Activated CD4-positive, alpha-beta T cell treated with anti-CD3 and anti-CD28 coated beads for 4 hours (primary cell): Measurements from ENCODE around the gene EHD3.

Experiments
- DNase-seq, 2 donors: peaks; one replicate each; pipeline ENCODE4 v3.0.0-alpha.2; 2020

The EHD3 gene

GRCh38 chr2:31294196-31294595 lies 60.2 kb downstream of the EHD3 start:
- DNase-seq = no peak

DNA sequence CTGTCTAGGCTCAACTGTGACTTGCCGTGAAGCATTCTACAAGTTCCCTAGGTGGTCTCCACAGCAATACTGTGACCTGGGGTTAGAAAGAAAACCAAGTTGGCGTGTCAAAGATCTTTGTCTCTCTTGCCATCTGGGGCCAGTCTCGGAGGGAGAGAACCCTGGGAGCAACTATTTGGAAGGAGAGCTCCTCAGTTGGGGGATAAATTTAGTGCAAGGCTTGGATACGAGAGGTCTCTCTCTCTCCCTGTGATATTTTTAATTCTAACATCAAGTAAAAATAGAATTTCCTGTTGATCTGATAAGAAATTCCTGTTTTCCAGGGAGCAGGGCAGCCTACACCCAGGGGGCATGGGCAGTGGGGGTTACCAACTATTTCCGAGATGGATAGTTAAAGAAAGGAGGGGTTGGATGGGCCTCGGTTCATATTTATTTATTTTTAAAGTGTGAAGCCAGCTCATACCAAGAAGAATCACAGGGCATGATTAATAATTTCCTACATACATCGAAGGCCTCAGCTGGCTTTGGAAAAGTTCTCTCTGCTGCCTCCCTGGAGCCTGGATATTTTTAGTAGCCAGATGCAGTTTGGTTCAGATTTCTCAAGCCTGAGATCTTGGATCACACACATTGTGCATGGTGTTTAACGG lies 62.8 kb downstream of the EHD3 start:
- no peak for DNase-seq

DNA sequence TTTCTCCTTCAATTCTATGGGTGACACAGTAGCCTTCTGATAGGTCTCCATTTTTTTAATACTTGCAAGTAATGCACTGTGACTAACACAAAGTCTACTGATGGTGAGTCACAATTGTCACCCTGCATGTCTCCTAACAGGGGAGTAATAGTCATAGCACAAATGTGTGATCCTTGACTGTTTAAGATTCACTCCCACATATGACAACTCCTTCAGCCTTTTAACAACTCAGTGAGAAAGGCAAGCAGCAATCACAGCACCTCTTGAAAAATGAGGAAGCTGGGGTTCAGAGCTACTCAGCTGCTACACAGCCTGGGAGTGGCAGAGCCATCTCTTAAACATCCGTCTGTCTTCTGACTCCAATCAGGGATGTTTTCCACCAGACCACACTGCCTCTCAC lies 63.8 kb downstream of the EHD3 start:
- DNase-seq = no peak

DNA sequence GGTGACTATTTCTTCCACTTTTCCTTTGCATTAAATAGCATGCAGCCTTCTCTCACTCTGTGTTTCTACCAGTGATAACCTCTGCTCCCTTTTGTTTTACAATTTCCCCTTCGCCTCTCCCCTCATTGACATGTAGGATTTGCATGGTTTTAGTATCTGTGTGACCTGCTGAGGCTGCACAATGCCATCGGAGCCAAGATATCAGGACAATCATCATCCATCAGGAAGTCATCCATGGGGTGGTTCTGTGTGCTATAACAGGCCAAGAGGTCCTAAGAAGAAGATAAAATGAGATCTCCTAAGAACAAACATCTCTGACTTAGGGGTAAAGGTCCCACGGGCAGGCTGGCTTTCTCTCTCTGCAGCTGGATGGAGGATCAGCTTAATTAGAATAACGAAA lies 65.6 kb downstream of the EHD3 start:
- DNase-seq = no peak

DNA sequence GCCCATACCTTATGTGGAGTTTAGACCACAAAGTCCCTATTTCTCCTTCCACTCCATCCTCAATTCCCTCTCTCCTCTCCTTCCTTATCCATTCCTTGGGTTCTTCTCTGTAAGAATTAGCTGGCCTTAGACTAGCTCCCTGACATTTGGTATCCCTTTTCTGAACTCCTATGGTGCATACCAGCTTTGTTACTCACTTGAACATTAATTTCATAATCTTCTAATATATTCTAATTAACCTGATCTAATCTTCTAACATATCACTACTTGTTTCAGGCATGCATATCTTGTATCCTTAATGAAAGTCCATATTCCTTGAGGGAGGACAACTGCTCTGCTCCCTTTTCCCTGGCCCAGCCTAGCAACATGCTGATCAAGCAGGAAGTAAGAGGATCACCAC lies 66.4 kb downstream of the EHD3 start:
- DNase-seq = no peak

- DNase-seq = no peak
Measured at GRCh38 chr2:31302940-31303563, 69.1 kb downstream of the EHD3 start.

DNA sequence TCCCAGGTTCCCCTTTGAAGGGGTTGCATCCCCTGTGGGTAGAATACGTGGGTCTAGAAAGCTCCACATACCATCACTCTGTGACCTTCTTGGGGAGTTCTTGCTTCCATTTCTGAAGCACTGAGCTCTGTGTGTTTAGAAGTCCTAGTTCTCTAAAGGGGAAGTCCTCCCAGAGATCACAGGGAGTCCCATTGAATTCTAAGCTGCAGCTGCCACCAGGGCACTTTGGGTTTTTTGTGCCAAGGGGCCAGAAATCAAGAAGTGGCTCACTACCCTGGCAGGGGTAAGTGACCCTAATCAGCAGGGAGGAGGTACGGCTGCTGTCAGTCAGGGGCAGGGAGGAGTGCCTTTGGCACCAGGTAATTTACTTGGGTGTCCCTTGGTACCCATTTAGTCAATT lies 70.9 kb downstream of the EHD3 start:
- no peak for DNase-seq

GRCh38 chr2:31312898-31313297 lies 78.9 kb downstream of the EHD3 start:
- DNase-seq = no peak

DNA sequence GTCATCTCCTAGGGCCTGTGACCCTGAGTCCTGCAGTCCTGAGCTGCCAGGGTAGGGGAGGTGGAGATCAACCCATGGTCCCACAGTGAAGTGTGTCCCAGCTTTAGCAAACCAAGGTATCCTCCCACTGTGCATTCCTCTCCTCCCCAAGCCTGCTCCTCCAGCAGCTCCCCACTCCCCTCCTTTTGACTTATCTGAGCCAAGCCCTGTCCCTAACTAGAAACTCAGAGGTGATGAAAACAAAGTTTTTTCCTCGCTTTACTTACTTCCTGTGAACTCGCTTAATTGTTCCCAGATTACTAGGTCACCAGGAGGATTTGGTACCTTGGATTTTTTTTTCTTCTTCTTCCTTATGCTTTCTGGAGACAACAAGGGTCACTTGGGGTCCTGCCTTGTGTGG lies 80.8 kb downstream of the EHD3 start:
- no peak for DNase-seq

DNA sequence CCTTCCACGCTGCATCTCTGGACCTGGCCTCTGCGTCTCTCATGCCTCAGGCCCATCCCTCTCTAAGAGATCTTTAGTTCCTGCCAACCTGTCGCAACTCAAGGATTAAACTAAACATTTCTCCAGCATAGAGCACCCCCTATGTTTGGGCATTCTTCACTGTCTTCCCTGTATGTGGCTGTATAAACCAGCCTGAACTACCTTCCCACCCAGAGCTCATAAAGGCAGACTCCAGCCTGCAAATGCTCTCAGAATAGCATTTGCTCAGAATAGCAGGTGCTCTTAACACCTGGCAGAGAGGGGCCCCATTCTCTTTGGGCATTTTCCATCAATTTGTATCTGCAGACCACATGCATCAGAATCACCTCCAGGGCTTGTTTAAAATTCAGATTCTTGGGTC lies 83.4 kb downstream of the EHD3 start:
- DNase-seq = no peak

DNA sequence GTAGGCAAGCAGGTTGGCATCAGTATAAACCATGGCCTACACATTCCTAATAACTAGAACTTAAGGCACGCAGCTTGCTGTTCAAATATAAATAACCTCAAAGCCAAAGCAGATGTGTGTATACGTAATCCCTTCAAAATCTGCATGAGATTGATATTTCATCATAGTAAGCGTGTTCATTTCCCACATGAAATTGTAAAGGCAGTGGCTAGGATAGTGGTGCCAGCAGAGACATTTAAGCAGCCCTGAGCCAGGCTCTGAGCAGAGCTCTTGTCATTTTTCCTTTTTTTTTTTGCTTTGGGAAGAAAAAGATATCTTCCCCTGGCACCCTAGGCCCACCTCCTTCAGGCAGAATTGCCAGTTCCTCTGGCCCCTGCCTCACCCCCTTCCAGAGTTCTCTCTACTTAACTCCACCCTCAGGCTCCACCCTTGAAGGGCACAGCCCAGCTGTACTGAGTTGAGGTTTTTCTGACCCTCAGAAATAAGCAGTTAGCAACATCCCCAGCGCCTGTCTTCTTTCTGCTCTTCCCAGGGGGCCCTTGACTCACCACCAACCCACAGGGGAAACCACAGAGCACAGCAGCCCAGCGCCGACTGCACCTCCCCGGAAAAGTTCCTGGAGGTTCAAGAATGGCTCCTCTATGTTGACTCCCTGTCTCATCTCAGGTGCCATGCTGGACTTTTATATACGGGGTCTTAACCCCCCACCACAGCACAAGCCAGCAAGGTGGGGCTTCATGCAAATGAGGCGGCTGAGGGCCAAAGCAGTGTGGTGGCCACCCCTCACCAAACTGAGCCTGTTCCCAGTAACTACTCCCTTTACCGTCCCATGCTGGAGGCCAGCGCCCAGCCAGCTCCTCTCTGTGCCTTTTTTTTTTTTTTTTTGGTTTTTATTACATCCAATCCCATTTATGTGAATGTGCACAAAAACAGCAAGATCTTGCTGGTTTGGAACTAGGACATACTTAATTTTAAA lies 84.7 kb downstream of the EHD3 start:
- DNase-seq = peak; percentile 25 to 29
